Astrocyte (in vitro differentiated cells and primary cell): ENCODE measurements around the gene SYNE1. TPM values are rescaled to one million over a fixed set of nuclear protein-coding genes. Genes with fewer than 3 reads are reported as not detected.

Source experiments
- DNase-seq: peaks from one replicate; pipeline ENCODE4 v3.0.0-alpha.2; 2010; ENCODE audit warnings: low read depth
- FAIRE-seq: peaks from 2 replicates; lab custom pipeline; 2011; peaks lifted over from hg19 to GRCh38; lab: Jason Lieb, UNC
- H2AFZ ChIP-seq: 2 replicates; pipeline ENCODE4 v1.6.0; 2012; ENCODE audit warnings: low read depth, low read length, inconsistent platforms
- H3K27ac ChIP-seq: 2 replicates; pipeline ENCODE4 v1.5.1; 2011; ENCODE audit warnings: low read depth, low read length, inconsistent platforms
- H3K27me3 ChIP-seq: 2 replicates; pipeline ENCODE4 v1.6.0; 2011; ENCODE audit warnings: low read length, inconsistent platforms; ENCODE audit not compliant: insufficient read depth
- H3K36me3 ChIP-seq: 2 replicates; pipeline ENCODE4 v1.5.1; 2011; ENCODE audit warnings: low read length, inconsistent platforms; ENCODE audit not compliant: insufficient read depth
- H3K4me1 ChIP-seq: 2 replicates; pipeline ENCODE4 v1.5.1; 2011; ENCODE audit warnings: low read length, inconsistent platforms; ENCODE audit not compliant: insufficient read depth
- H3K4me2 ChIP-seq: 2 replicates; pipeline ENCODE4 v1.6.0; 2012; ENCODE audit warnings: low read length, inconsistent platforms
- H3K4me3 ChIP-seq: 2 replicates; pipeline ENCODE4 v1.5.1; 2011; ENCODE audit warnings: low read depth, mild to moderate bottlenecking, low read length, inconsistent platforms; ENCODE audit not compliant: insufficient read depth
- H3K79me2 ChIP-seq: 2 replicates; pipeline ENCODE4 v1.6.0; 2012; ENCODE audit warnings: mild to moderate bottlenecking, low read length, inconsistent platforms; ENCODE audit not compliant: insufficient read depth
- H3K9ac ChIP-seq: 2 replicates; pipeline ENCODE4 v1.6.0; 2012; ENCODE audit warnings: mild to moderate bottlenecking, low read length, inconsistent platforms
- H3K9me3 ChIP-seq: 2 replicates; pipeline ENCODE4 v1.5.1; 2012; ENCODE audit warnings: low read depth, mild to moderate bottlenecking, low read length, inconsistent platforms; ENCODE audit not compliant: insufficient read depth
- H4K20me1 ChIP-seq: 2 replicates; pipeline ENCODE4 v1.6.0; 2012; ENCODE audit warnings: low read length, inconsistent platforms; ENCODE audit not compliant: insufficient read depth
- H3K27ac Mint-ChIP-seq: one replicate; pipeline ENCODE4 v1.8.0; 2021; ENCODE audit warnings: mild to moderate bottlenecking, mixed read lengths; ENCODE audit not compliant: unreplicated experiment
- H3K27me3 Mint-ChIP-seq: one replicate; pipeline ENCODE4 v1.8.0; 2021; ENCODE audit warnings: low read depth, mixed read lengths; ENCODE audit not compliant: unreplicated experiment
- H3K36me3 Mint-ChIP-seq: one replicate; pipeline ENCODE4 v1.8.0; 2021; ENCODE audit warnings: low read depth, mixed read lengths; ENCODE audit not compliant: unreplicated experiment
- H3K4me1 Mint-ChIP-seq: one replicate; pipeline ENCODE4 v1.8.0; 2021; ENCODE audit warnings: low read depth, mixed read lengths; ENCODE audit not compliant: unreplicated experiment
- H3K4me3 Mint-ChIP-seq: one replicate; pipeline ENCODE4 v1.8.0; 2021; ENCODE audit warnings: mild to moderate bottlenecking, moderate library complexity, mixed read lengths; ENCODE audit not compliant: unreplicated experiment
- H3K9me3 Mint-ChIP-seq: one replicate; pipeline ENCODE4 v1.8.0; 2021; ENCODE audit warnings: mild to moderate bottlenecking, mixed read lengths; ENCODE audit not compliant: unreplicated experiment
- CTCF ChIP-seq: IDR thresholded peaks from 2 replicates; pipeline ENCODE4 v1.5.1; 2011; ENCODE audit warnings: low read depth, mild to moderate bottlenecking, inconsistent platforms, low read length, moderate library complexity; ENCODE audit not compliant: insufficient read depth
- EZH2 ChIP-seq: IDR thresholded peaks from 2 replicates; pipeline ENCODE4 v1.6.1; 2012; ENCODE audit warnings: mild to moderate bottlenecking, low read length, inconsistent platforms; ENCODE audit not compliant: insufficient read depth
- total RNA-seq: library from RNA; stranded (reverse); gene quantifications from 2 replicates; pipeline ENCODE4 v1.2.1, GENCODE V29; 2021

The SYNE1 gene
- total RNA-seq, 1 donor from 2014 or later = 66.5 TPM

- Histone ChIP-seq H3K27ac (no peak overlapping the region), H3K79me2 (no peaks in the 10 kb centered on the region), H2AFZ (no peak overlapping the region), H3K9ac (no peak overlapping the region), H3K4me2 (no peak overlapping the region), H3K4me3 (no peak overlapping the region), H4K20me1 (no peaks in the 10 kb centered on the region), H3K36me3 (no peaks in the 10 kb centered on the region), H3K9me3 (no peaks in the 10 kb centered on the region), H3K4me1 (no peaks in the 10 kb centered on the region), H3K27me3 (no peaks in the 10 kb centered on the region)
- H3K36me3 Mint-ChIP-seq = peaks cover 25% of the 10 kb centered on the region
- FAIRE-seq = no peak
- no peaks in the 10 kb centered on the region for H3K4me1 Mint-ChIP-seq
- no peaks in the 10 kb centered on the region for H3K9me3 Mint-ChIP-seq
- H3K27ac Mint-ChIP-seq = no peak overlapping the region
- H3K27me3 Mint-ChIP-seq = no peaks in the 10 kb centered on the region
- no peak for TF ChIP-seq EZH2
- no peak for TF ChIP-seq CTCF
- DNase-seq = no peak
- H3K4me3 Mint-ChIP-seq = no peak overlapping the region
Measured at GRCh38 chr6:152452639-152453038, 184.5 kb downstream of the SYNE1 start.

- TF ChIP-seq EZH2 (no peak), CTCF (no peak)
- Histone ChIP-seq H4K20me1 (no peaks in the 10 kb centered on the region), H3K4me2 (no peak overlapping the region), H3K4me3 (no peak overlapping the region), H3K79me2 (no peaks in the 10 kb centered on the region), H3K9me3 (no peaks in the 10 kb centered on the region), H3K36me3 (no peaks in the 10 kb centered on the region), H3K27me3 (no peaks in the 10 kb centered on the region), H3K9ac (no peak overlapping the region), H3K4me1 (no peaks in the 10 kb centered on the region), H3K27ac (no peak overlapping the region), H2AFZ (no peak overlapping the region)
- H3K27me3 Mint-ChIP-seq = no peaks in the 10 kb centered on the region
- no peaks in the 10 kb centered on the region for H3K9me3 Mint-ChIP-seq
- DNase-seq = no peak
- H3K27ac Mint-ChIP-seq = no peak overlapping the region
- H3K4me3 Mint-ChIP-seq = no peak overlapping the region
- H3K4me1 Mint-ChIP-seq = no peaks in the 10 kb centered on the region
- FAIRE-seq = no peak
- peaks cover 25% of the 10 kb centered on the region for H3K36me3 Mint-ChIP-seq
Measured at GRCh38 chr6:152450519-152450918, 186.6 kb downstream of the SYNE1 start.

GRCh38 chr6:152441902-152442301, 195.3 kb downstream of the SYNE1 start:
- no peaks in the 10 kb centered on the region for H3K79me2 ChIP-seq
- no peak overlapping the region for H3K27ac Mint-ChIP-seq
- H3K9me3 Mint-ChIP-seq = no peaks in the 10 kb centered on the region
- FAIRE-seq (no peak), DNase-seq (no peak)
- no peaks in the 10 kb centered on the region for H3K36me3 ChIP-seq
- H3K4me2 ChIP-seq = no peak overlapping the region
- H2AFZ ChIP-seq = no peak overlapping the region
- TF ChIP-seq EZH2 (no peak), CTCF (no peak)
- no peak overlapping the region for H3K4me3 Mint-ChIP-seq
- H4K20me1 ChIP-seq = no peaks in the 10 kb centered on the region
- H3K9ac ChIP-seq = no peak overlapping the region
- H3K4me1 ChIP-seq = no peaks in the 10 kb centered on the region
- no peaks in the 10 kb centered on the region for H3K27me3 ChIP-seq
- H3K27me3 Mint-ChIP-seq = no peaks in the 10 kb centered on the region
- H3K9me3 ChIP-seq = no peaks in the 10 kb centered on the region
- no peaks in the 10 kb centered on the region for H3K36me3 Mint-ChIP-seq
- H3K4me3 ChIP-seq = no peak overlapping the region
- H3K27ac ChIP-seq = no peak overlapping the region
- H3K4me1 Mint-ChIP-seq = no peaks in the 10 kb centered on the region
